Fibroblast of lung (primary cell): ENCODE data around the gene FOXL1.

Experiments
- CTCF ChIP-seq, 2 donors: IDR thresholded peaks in 1 of 2; conservative IDR thresholded peaks in 1 of 2; 1 replicate in 1 of 2; 2 replicates in 1 of 2; pipeline ENCODE4 v1.5.1; 2011 to 2012; ENCODE audit warnings: low read length in 2 of 2, control low read depth in 1 of 2, inconsistent platforms in 1 of 2, low read depth in 1 of 2, mild to moderate bottlenecking in 1 of 2
- EZH2 ChIP-seq: IDR thresholded peaks from 2 replicates; pipeline ENCODE4 v1.5.1; 2012; ENCODE audit warnings: low read length, control low read depth, mild to moderate bottlenecking; ENCODE audit errors: missing control alignments

DNA sequence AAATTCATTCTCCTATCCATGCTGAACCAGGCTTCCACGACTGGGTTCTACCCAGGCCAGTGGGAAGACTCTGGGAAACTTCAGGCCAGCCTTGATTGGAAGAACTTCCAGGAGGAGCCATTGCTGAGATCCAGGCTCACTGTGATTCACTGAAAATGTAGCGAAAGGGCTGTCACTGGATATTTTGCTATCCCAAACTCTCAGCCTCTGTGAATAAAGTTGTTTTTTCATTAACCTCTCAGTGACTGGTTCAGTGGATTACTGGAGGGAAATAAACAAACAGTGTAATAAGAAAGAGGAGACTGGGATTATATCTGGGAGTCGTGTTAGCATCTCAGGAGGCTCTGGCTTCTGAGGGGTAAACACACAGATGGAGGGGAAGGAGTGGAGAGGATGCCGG is 3.1 kb downstream of the FOXL1 start:
- TF ChIP-seq CTCF (conservative IDR thresholded peaks at IDR 0.05 in 1 of 2, IDR thresholded peaks at IDR 0.05 in 1 of 2; ENCODE audit: low read depth in 1 of 2, low read length in 2 of 2), result no peak
- no peak for TF ChIP-seq EZH2
